ENCODE data around the gene OXCT2.

- TF ChIP-seq CTCF (IDR thresholded peaks at IDR 0.05; ENCODE audit: low read depth, low read length) (no peak), EZH2phosphoT487 (IDR thresholded peaks at IDR 0.05; ENCODE audit: low read depth) (no peak)
These were observed 10.8 kb downstream of the OXCT2 start for GRCh38 chr1:39760074-39761008.

All from OCI-LY3 (cell line).